GM21723 (cell line): ENCODE results near the gene SORCS2.
"Not testable (repeated sequence)": the region's sequence is repeated elsewhere in the genome, so short reads cannot be mapped to it uniquely, and the experiment has no call there.

Experiments
- ATAC-seq: cut with Tn5 transposase; IDR thresholded peaks from one replicate; pipeline ENCODE4 v1.9.1; 2021; ENCODE audit warnings: mild to moderate bottlenecking, moderate library complexity; ENCODE audit not compliant: unreplicated experiment

SORCS2 gene

GRCh38 chr4:7559741-7560395, 367.5 kb downstream of the SORCS2 start:
- ATAC-seq = no peak

DNA sequence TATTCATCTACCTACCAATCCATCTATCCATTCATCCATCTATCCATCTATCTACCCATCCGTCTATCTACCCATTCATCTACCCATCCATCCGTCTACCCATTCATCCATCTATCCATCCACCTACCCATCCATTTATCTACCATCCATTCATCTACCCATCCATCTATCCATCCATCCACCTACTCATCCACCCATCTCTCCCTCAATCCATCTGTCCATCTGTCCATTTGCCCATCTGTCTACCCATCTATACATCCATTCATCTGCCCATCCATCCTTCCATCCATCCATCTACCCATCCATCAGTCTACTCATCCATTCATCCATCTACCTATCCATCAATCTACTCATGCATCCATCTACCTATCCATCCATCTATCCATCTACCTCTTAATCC, 369.2 kb downstream of the SORCS2 start:
- no peak for ATAC-seq

DNA sequence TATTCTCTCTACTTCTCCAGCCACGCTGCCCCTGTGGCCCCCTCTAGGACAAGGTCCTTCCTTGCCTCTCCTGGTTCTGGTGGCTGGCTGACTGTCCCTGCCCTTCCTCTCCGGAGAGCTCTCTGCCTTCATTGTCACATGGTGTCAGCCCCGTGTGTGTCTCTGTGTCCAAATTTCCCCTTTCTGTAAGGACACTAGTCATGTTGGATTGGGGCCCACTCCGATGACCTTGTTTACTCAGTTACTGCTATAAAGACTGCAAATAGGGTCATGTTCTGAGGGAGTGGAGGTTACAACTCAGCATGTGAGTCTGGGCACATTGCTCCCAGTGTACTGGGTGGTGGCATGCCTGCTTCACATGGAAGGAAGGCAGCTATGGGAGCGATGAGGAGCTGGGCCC, 371.9 kb downstream of the SORCS2 start:
- no peak for ATAC-seq

DNA sequence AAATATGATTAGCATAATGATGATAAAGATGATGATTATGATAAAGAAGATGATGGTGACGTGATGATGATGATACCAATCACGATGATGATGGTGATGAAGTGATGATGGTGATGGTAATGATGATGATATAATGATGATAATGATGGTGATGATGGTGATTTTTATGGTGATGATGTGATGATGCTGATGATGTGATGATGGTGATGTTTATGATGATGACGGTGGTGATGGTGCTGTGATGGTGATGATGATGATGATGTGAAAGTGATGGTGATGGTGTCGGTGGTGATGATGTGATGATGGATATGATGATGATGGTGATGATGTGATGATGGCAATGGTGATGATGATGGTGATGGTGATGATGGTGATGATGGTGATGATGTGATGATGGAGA, 373.1 kb downstream of the SORCS2 start:
- ATAC-seq = no peak

- no peak for ATAC-seq
These were observed 377.8 kb downstream of the SORCS2 start for GRCh38 chr4:7569810-7570783.

DNA sequence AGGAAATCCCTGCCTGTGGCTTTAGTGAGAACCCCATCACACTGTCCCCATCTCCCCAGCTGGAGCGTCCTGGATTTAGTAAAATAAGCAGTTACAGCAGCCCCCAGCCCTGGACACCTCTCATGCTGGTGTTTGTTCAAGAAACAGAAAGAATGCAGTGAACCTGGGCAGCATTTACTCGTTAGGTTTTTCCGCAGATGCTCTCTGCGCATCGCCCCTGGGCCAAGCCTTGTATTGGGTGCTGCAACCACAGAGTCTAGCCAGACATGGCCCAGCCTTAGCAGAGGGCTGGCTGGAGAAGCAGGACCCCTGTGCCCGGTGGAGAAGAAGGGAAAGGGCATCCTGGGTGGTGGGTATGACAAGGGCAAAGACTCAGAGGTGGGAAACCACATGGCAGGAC, 378.7 kb downstream of the SORCS2 start:
- ATAC-seq = no peak

DNA sequence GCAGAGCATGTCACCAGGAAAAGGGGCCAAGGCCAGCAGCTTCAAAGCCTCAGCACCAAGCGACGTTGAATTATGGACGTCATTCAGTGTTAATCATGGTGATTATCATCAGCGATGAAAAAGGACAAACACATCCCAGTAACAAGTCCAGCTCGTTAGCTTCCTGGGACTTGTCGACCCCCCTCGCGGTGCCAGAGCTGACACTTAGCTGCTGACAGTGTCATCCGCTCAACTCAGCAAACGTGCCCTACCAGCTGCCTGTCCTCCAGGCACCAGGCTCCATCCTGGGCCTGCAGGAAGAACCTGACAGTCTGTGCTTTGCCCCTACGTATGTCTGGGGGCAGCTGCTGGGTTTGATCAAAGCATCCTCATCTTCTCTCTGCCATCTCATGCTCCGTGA, 379.4 kb downstream of the SORCS2 start:
- ATAC-seq = no peak

DNA sequence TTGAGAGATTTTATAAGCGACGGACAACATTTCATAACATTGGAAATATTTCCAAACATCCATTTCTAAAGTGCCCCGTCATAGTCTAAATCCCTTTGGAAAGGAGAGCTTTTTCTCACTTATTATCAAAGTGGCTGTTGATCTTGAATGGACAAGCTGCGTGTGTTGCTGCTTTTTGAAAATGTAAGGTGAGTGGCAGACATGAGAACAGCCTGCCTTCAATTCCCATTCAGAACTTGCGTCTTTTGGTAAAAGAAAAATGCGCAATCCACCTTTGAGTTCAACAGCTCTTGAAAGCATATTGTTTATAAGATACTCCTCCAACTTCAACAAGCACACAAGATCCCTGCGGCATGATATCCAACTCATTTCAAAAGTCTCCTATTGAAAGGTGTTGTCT, 380.6 kb downstream of the SORCS2 start:
- ATAC-seq = no peak

- no peak for ATAC-seq
These were observed 381.3 kb downstream of the SORCS2 start for GRCh38 chr4:7573576-7574091.

DNA sequence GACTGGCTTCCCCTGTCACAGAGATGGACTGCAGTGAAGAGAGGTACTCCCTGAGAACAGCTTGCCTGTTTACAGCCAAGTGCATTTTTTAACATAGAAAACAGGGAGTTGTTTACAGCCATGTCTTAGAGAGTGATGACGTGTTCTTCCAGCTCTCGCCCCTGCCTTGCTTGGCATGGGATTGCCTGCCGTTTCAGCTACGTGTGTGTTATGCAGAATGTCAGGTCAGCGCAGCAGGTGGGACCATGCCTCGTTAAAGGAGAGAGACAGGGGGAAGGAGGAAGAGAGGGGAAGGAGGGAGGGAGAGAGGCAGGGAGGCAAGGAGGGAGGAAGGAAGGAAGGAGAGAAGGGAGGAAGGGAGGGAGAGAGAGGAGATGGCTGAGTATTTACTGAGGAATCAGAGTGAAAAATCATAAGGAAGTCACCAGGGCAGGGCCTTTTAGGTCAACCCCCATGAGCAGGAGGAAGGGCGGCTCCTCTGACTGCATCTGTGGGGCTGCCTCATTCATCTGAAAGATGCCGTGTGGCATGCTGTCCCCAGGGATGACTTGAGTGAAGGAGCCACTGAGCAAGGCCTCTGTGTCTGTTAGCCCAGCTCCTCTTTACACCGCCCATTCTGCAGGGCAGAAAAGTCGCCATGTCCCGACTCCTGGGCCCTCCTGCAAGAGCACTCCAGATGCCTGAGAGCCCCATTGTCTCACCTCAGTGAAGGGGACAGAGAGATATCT, 382.1 kb downstream of the SORCS2 start:
- no peak for ATAC-seq

GRCh38 chr4:7575426-7575825, 383.1 kb downstream of the SORCS2 start:
- no peak for ATAC-seq

- ATAC-seq = not testable (repeated sequence)
These were observed 385.2 kb downstream of the SORCS2 start for GRCh38 chr4:7577361-7578039.

- no peak for ATAC-seq
These were observed 389.1 kb downstream of the SORCS2 start for GRCh38 chr4:7581477-7581876.

DNA sequence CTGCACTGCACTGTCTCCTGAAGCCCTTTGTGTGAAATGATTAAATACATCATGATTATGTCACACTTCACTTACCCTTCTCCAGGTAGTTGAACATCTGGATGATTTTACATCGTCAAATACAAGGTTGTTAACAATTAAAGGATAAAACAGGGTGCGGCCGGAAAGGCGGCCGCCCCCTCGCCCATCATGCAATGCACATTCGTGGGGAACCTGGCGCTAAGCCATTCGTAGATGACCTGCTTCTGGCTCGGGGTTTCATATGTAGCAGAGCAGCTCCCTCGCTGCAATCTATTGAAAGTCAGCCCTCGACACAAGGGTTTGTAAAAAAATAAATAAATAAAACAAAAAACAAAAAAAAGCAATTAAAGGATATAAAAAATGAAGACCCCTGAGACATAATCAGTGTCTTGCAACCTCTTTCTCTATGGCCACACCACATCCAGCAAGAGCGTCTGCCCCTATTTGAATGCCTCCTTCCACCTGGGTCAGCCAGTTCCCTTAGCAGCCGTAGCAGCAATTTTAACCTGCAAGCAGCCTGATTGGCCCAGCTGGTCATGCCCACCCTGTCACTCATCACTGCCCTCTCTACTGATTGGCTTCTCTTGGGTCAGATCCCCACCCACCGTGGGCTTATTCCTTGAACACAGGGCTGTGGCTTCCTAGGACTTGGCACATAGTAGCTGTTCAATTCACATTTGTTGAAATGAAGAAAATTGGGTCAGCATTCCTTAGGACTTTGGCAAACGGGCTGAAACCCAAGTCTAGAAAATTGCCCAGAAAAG, 390.2 kb downstream of the SORCS2 start:
- no peak for ATAC-seq

DNA sequence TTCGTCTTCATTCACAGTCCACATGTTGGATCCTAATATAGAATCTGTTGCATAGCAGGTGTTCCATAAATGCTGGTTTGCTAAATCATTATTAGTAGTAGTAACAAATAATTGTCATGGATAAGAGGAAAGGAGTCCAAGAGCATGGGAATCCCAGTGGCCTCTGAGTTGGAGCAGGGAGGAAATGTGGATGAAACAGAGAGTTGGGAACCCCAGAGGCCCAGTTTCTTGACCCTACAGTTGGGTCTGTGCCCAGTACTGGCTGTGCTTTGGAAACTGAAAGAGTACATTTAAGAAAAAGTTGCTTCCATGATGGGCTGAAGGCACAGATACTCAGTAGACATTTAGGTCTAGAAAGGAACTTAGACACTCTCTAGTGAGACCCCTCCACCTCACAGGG, 391.8 kb downstream of the SORCS2 start:
- ATAC-seq = no peak

GRCh38 chr4:7584606-7585159, 392.3 kb downstream of the SORCS2 start:
- no peak for ATAC-seq

DNA sequence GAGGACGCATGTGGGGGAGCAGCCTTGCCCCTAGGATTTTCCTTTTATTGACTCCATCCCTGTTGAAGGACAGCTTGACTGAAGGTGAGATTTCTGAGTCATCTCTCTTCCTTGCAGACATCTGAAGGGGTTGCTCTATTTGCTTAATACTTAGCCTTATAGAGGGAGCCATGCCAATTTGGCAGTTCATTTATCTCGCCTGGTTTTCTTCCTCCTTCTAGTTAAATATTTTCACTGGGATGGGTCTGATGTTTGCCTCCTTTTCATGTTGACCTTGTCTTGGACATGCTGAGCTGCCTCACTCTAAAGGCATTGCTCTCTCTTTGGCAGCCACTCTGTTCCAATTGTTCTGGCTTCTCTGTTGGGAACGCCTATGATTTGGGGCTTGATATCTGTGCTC, 393.4 kb downstream of the SORCS2 start:
- ATAC-seq = no peak

DNA sequence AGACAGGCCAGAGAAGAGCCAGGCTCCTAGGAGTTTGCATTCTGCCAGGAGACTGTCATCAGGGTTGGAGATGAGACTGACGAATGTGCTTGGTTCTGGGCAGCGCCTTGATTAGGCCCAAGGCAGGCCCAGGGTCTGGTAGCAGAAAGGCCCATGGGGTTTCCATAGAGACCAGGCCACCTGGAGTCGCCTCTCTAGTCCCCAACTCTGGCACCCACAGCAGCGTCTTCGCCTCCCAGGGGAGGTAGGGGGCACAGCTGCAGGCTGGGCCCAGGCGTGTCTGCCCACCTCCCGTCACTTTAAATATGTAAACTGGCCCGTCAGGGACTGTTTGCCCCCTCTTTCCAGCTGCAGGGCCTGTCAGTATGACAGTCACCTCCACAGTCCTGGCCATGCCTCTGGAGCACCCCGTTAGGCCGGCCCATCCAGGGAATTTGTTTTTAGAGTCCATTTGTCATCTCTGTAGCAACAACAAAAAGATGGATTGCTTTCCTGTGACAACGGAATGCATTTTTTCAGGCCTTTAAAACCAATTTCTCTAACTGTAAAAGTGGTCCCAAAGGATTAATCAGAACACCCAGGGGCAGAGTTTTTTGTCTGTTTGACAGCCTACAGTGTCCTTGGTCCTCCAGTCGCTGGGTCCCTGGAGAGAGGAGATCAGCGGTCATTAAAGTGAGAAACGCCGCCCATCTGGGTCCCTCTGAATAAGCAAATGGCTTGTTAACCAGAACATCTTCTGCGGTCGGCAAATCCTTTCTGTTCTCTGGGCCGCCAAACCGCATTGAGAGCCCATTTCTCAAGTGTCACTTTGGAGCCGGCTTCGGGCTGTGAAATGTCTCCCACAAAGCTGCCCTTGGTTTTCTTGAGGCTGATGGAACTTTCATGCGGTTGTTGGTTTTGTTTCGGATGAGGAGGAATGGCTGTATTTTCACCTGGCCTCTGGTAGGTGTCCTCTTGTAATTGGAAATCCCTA, 395.4 kb downstream of the SORCS2 start:
- ATAC-seq = no peak

DNA sequence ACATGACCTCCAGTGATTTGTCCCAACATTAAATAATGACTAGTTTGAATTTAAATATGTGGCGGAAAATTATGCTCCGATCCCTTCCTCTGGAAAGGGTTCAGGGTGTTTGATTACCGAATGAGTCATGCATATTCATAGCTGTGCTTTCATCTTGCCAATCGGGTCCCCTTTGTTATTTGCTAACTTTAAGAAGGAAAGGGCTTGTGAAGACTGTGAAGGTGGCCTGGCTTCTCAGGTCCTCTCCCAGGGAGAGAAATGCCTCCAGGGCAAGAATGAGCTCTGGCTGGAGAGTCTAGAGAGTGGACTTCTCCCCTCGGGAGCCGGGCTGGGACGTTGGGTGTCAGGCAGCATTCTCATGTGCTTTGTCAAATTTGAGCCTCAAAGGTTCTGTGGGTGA, 397.9 kb downstream of the SORCS2 start:
- ATAC-seq = no peak
